GM18858 (cell line): Measurements from ENCODE around the gene STOX2.
"Not testable (repeated sequence)": the region's sequence is repeated elsewhere in the genome, so short reads cannot be mapped to it uniquely, and the experiment has no call there.

Experiments
- ATAC-seq: cut with Tn5 transposase; IDR thresholded peaks from one replicate; pipeline ENCODE4 v1.9.1; 2021; ENCODE audit not compliant: unreplicated experiment

The STOX2 gene

DNA sequence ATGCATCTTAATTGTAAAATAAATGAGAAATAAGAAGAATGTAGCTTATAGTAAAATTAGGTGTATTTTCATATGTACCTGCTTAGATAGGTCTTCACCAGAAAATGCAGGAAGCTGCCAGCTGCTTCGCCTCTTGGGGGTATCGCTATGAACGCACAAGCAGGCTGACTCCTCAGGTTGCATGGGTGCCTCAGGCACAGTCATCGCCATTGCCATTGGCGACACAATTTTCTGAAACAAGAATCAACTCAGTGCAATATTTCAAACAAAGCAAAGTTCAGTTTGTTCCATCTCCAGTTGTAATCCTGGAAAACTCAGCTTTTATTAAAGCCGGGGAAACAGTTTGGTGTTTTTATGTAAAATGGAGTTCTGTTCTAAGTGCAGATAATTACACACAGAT lies 29.7 kb downstream of the STOX2 start:
- no peak for ATAC-seq

DNA sequence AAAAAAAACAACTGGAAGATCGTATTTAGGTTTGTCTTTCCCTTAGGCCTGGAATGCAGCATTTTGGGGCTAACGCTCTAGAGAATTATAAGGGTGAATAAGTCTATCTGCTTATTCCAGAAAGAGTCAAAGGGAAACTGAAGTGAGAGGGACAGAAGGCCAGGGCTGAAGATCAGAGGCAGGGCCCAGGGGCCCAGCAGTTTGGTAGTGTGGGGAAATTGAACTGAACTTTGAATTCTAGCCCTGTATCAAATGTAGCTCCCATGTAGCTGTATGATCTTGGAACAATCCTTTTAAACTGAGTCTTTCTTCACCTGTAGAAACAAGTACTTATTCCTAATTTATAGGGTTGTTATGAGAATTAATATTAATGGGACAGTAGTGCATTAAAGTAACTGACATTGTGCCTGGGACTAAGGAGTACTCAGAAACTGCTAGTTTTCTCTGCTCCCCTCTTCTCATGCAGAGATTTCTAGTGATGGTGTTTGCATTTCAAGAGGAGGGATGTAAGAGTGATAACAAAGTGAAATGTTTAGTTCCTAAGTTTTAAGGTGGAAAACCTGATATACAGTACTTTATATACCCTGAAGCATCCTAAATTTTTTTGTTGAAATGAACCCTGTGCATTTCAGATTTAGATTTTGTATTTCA lies 30.4 kb downstream of the STOX2 start:
- ATAC-seq = no peak

DNA sequence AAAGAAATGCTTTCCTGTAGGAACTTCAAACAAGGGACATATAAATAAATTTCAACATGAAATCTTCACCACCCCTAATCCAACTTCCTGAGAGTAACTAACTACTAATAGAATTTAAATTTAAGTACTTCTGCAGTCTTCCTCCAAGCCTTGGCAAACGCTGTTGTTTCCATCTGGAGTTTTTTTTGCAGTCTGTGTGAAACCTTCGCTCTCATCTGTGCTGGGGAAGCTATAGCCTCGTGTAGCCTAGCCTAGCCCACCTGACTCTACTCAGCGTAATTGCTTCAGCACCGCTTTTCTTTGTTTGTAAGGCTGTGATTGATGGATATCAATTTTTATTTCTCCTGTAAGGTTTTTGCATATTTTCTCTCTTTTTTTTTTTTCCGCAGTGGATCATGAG lies 30.9 kb downstream of the STOX2 start:
- no peak for ATAC-seq

DNA sequence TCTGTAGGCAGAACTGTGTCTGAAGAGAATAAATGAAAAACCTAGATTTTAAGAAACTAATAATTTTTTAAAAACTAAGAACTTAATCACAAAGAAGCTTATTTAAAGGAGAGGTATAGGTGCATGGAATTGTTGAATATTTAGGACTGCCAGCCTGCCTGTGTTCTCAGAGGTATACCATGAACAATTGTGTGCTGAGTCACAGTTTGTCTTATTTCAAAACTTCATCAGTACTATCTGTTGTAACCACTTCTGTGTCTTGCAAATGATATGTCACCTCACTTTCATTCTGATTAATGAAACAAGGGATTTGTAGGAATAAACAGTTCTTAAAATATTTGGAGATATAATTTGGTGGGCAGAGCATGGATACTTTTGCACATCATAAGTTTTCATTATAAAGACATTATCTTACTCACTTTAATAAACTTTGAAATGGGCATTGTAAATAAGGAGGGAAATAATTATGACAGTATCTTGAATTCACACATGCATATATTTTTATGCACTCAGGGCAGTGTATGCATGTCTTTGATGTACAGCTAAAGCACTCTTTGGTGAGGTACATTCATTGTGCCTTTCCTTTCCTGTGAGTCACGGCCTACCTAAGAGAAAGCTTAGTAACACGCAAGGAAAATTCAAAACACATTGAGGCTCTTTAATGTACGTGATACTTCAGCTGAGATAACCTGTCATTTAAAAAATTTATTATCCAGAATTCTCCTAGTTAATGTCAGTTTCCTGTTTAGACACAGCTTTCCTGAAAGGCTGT lies 31.7 kb downstream of the STOX2 start:
- ATAC-seq = no peak

DNA sequence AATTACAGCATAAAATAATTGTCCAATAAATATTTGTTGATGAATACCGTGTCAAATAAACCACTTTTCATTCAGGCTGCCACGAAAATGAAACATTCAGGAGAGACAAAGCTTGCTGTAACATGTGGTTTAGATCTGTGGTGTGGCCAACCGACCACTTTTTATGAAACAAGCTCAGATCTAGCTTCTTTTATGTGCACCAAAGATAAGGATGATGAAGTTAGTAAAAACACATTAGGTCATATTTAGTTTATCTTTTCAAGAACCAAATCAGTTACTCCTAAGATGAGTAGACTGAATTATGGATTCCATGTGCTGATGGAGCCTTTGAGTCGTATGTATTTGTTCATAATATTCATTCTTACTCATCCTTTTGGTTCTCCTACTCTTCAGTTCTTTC lies 35.8 kb downstream of the STOX2 start:
- no peak for ATAC-seq

DNA sequence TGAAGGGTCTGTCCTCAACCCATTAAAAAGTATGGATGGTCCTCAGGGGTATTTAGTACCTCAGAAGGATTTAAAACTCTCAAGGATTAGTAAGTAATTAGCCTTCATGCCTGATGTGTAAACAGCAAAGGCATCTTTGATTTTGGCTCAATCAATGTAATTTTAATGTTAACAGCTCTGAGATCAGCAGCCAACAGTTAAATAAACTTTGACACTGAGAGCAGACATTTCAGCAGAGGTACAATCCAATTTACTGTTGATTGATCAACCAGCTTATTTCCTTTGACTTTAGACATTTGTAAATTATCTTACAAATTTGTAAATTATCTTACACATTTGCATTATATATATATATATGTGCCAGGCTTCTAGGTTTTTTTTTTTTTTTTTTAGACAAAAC lies 36.9 kb downstream of the STOX2 start:
- ATAC-seq = no peak

DNA sequence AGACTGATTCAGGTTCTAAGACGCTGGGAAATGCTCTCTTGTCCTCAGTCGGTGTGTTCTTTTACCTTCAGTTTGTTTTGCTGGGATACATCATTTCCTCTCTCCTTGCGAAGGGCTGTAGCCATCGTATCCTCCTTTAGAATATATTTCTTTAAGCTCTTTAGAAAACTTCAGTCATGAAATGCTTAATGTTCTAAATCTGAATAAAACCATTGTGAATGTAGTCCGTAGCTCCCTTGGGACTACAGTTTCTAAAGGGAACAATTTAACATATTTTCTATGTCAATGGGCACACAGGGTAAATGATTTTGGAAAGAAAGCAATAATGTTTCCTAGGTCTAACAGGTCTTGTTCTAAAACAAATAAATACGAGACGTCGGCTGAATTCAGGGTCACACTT lies 40.6 kb downstream of the STOX2 start:
- ATAC-seq = no peak

DNA sequence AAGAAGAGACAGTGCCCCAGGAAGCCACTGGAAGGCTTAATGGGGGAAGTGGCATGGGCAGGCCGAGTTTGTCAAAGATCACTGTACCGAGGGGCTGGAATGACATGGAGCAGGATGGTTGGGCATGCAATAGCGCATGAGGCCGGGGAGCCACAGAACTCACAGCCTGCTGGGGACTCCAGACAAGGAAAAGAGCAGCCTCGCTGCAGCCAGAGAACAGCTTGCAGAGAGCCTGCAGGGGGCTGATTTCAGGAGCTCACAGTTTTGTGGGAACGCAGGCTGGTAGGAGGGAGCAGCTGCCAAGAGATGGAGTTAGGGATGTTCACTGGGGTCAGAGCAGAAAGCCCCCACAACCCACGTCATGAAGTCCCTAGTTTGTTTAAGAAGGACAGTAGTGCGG lies 45.4 kb downstream of the STOX2 start:
- no peak for ATAC-seq

DNA sequence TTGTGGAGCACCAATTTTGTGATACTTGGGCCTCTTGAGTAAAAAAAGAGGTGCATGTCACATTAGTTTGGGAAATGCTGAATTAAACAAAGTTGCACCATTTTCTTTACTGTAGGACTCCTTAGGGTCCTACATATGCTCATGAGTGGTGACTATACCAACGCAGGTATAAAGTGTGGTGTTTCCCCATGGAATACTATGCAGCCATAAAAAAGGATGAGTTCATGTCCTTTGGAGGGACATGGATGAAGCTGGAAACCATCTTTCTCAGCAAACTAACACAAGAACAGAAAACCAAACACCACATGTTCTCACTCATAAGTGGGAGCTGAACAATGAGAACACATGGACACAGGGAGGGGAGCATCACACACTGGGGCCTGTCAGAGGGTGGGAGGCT lies 47.5 kb downstream of the STOX2 start:
- not testable (repeated sequence) for ATAC-seq

DNA sequence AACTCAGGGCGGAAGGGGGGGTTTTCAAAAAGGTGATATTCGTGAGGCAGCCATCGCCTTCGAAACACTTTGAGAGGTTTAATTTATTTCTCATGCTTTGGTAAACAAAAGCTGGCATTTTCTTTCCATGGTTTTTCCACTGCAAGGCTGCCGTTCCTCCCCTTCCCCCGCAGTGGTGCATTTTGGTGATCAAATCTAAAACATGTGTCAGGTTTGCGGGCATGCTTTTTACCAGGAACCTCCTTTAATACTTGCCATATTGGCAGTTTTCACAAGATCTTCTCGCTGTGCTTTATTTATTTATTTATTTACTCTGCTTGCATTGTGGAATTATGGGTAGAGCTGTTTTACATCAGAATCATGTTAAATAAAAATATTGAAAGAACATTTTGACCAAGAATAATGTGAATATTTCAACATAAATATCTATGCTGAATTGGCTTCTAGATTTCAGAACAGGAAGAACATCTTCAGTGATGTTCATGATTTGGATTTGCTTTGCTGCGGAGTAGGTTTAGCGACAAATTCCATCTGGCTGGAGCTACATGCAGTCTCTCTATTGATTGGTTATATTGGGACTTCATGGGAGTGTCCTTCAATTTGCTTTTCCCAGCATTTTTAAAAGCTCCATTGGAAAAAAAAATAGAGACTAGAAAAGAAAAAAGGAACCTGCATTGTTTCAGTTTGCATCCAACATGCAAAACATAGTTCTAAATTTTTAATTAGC lies 54.4 kb downstream of the STOX2 start:
- ATAC-seq = no peak

DNA sequence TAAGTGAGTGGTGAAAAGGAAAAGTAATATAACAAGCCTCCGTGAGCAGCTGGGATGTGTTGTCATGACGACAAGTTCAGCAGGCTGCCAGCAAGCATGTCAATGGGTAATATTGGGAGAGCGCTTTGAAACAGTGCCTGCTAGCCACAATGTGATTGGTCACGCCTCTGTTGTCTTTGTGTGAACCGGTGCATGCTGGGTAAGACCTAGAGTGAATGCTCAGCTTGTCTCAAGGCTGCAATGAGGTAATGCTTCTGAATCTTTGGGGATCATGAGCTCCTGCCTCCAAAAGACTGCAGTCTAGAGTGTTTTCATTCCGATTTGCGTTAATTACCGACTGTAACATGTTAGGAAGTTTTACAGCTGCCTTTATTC lies 54.9 kb downstream of the STOX2 start:
- ATAC-seq = no peak

DNA sequence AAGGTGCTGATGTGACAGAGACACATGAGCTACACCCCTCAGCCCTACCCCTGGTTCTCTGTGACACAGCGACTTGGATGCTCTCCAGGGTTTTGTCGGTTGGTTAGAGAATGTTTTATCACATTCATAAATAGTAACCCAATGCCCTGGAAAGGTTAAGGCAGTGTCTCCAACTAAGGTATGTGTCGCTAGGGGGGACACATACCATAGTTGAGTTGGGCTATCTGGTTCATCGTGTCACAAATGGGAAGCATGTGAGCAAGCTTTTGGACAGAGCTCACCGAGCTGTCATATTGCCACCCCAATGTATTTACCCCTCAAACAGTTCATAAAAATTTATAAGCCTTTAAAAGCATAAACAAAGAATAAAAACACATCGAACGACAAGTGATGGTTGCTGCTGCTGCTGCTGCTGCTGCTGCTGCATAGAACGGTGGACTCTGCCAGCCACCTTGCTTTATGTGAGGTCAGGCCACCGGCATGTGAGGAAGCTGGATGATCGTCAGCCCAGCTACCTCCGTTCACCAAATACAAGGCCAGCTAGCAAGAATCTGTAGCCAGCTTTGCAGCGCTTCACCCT lies 55.9 kb downstream of the STOX2 start:
- no peak for ATAC-seq

DNA sequence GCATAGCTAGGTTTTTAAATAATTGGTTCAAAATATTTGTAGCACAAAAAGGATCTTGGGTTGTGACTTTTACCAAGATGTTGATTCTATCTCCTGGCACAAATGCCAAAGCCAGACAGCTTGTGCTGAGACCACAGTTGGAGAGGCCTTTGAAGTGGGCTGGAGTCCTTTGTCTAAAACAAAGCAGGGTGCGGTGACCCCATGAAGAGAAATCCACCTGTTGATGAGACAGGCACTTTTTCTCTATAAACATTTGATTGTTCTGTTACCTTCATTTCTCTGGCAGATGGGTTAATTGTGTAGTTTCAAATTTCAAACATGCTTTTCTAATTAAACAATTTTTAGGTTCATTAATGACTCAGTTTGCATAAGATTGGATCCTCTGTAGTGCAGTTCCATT lies 56.7 kb downstream of the STOX2 start:
- no peak for ATAC-seq

DNA sequence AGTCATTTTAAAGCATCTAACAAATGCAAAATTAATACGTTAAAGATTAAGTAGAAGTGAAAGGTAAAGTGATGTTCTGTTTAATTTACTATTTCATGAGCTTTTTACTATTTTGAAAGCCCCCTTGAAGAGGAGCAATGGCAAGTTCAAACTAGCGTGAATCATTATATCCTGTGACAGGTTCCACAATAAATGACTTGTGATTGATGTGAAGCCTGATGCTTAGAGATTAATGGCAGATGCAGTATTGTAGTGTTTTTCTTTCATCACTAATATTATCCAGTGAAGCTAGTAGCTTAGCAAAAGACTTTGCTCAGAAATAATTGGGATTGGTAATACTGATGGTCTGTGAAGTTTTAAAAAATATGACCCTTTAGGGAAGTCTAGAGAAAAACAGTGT lies 57.3 kb downstream of the STOX2 start:
- no peak for ATAC-seq

DNA sequence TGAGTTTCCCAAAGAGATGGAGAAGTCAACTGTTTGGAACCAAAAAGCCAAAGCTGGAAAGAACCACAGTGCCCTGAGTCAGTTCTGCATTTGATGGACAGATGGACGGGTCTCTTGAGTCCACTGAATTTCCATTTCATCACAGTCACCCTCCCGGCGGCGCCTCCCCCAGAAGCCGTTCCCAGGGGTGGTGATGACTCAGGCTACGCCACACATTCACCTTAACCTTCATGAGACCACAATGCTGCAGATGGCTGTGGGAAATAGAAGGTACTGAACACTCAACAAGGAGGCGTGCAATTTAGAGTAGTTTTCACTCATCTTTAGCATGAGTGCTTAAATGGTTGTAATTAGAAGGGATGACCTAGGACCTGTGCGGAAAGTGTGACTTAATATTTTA lies 61.3 kb downstream of the STOX2 start:
- ATAC-seq = no peak

DNA sequence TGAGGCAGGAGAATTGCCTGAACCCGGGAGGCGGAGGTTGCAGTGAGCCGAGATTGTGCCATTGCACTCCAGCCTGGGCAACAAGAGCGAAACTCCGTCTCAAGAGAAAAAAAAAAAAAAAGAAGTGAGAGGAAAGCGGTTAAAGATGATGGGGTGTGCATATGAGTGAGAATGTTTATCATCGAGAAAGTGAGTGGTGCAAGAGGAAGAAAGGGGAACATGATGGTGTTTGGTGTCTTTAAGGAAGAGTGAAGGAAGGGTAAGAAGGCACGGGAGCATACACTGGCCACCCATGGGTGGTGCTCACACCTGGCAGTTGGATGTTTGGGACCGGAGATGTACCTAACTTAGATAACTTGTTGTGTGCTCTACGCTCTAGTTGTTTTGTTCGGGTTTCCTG lies 62.2 kb downstream of the STOX2 start:
- ATAC-seq = no peak

DNA sequence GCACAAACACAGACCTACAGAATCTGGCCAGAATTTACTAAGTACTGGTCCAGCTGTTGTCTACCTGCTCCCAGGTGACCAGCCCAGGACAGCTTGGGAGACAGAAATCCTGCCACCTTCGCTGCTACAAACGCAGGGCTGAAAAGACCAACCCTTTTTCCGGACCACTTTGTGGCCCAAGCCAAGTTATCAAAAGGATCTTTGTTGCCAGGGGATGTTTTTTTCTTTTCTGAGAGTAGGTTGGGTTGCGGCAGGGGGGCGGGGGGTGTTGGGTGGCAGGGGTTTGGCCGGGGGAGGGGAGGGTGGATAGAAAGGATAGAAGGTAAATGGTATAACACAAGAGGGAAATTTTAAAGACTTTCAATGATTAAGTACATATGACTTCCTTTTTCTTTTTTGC lies 63.4 kb downstream of the STOX2 start:
- no peak for ATAC-seq

DNA sequence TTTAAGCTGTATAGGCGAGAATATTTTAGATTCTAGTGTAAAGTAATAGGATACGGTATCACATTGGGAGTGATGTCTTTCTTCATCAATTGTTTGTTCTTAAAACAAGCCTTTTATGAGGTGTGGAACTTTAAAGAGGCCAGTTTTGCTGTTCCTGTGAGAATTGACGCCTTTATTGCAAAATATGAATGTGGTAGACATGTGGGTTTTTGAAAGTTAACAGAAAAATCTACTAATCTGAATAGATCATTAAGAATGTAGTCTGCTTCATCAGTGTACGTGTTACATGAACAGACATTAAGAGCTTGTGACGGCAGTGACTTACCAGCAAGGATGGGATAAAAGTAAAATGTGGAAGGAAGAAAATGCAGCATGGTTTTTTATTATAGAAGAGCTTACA lies 63.8 kb downstream of the STOX2 start:
- no peak for ATAC-seq

DNA sequence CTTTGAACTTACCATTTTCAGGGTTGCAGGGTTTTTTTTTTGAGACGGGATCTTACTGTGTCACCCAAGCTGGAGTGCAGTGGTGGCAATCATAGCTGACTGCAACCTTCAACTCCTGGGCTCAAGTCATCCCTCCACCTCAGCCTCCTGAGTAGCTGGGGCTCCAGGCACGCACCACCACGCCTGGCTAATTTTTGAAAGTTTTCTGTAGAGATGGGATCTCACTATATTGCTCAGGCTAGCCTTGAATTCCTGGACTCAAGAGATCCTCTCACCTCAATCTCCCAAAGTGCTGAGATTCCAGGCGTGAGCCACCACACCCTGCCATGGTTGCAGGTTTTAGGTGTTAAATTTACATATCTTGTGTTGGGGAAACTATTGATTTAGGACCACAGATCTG lies 64.5 kb downstream of the STOX2 start:
- no peak for ATAC-seq

DNA sequence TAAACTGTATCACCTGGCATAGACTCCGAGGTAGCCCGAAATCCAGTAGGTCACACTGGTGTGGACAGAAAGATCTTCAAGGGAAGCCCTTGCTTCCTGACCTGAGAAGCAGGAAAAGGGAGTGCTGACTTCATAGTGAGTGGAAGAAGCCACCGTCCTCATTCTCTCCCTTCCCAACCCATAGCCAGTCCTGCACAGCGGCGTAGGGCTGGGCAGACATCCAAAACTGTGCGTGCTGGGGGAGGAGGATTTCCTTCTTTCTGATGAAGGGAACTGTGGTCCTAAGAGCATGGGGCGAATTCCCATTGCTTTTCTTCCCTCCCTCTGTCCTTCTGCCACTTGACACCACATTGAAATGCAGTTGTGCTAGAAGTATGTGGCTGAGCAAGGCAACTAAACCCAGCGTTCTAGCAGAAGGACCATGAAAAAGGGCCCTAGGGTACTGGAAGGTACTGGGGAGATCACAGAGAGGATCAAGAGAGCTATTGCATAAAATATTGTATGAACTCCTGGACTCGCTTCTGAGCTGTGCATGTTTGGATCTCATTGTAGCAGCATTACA lies 66.9 kb downstream of the STOX2 start:
- no peak for ATAC-seq

DNA sequence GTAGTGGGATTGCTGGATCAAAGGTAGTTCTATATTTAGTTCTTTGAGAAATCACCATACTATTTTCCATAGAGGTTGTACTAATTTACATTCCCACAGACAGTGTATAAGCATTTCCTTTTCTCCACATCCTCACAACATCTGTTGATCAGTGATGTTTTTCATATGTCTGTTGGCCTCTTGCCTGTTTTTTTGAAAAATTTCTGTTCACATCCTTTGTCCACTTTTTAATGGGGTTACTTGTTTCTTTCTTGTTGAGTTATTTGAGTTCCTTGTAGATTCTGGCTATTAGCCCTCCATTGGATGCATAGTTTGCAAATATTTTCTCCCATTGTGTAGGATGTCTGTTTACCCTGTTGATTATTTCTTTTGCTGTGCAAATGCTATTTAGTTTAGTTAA lies 72.6 kb downstream of the STOX2 start:
- ATAC-seq = no peak

DNA sequence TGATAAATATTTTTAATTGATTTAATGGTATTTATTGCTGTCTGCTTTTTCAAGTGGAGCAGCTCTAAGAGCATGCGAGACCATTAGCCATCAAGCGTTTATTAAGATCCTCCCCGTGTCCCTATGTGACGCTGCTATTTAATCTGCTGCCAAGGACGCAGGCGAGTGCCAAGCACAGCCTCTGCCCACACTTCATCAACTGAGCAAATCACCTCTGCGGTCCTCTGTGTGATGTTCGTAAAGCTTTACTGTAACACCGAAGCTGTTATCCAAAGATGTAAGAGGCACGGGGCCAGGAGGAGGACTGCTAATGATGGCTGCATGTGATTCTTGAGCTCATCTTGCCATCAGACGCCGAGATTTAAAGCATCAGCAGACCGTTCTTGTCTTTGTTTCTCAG lies 79.5 kb downstream of the STOX2 start:
- no peak for ATAC-seq
